GM19455 (cell line): ENCODE results near the gene MRPL22.
"Not testable (repeated sequence)": the region's sequence is repeated elsewhere in the genome, so short reads cannot be mapped to it uniquely, and the experiment has no call there.

ENCODE experiments used
- ATAC-seq: cut with Tn5 transposase; IDR thresholded peaks from one replicate; pipeline ENCODE4 v1.9.1; 2021; ENCODE audit not compliant: unreplicated experiment

MRPL22 gene

GRCh38 chr5:154989626-154990025 lies 48.8 kb downstream of the MRPL22 start:
- no peak for ATAC-seq

- no peak for ATAC-seq
Measured at GRCh38 chr5:154993461-154993860, 52.6 kb downstream of the MRPL22 start.

DNA sequence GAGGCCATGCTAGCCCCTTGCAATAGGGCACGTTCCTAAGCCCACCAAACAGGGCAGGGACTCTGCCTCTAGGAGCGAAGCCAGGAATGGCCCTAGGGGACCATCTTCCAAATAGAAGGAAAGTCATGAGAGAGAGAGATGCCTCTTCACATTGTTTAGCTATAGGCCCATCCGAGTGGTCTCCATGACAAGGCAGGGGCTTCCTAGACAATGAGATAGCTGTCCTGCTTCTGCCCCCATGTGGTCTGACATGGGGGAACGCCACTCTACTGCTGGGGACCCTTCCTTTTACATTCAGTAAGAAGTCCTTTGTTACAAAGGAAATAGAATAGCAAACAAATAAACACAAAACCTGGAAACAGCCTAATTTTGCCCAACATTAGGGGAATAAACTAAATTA lies 54.8 kb downstream of the MRPL22 start:
- no peak for ATAC-seq

- ATAC-seq, result no peak
Measured at GRCh38 chr5:154997746-154998145, 56.9 kb downstream of the MRPL22 start.

DNA sequence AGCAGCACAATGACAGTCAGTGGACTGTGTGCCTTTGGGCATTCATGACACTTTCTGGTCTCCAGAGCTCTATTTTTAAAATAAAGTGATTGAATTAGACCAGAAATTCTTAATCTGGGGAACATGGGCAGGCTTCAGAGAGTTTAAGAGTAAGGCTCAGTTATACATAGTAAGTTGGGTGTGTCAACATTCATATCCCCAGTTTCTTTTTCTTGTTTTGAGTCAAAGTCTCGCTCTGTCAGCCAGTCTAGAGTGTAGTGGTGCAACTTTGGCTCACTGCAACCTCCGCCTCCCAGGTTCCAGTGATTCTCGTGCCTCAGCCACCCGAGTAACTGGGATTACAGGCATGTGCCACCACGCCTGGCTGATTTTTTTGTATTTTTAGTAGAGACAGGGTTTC lies 59.0 kb downstream of the MRPL22 start:
- no peak for ATAC-seq

- no peak for ATAC-seq
Measured at GRCh38 chr5:155001523-155001922, 60.6 kb downstream of the MRPL22 start.

GRCh38 chr5:155002722-155003121 lies 61.8 kb downstream of the MRPL22 start:
- not testable (repeated sequence) for ATAC-seq

DNA sequence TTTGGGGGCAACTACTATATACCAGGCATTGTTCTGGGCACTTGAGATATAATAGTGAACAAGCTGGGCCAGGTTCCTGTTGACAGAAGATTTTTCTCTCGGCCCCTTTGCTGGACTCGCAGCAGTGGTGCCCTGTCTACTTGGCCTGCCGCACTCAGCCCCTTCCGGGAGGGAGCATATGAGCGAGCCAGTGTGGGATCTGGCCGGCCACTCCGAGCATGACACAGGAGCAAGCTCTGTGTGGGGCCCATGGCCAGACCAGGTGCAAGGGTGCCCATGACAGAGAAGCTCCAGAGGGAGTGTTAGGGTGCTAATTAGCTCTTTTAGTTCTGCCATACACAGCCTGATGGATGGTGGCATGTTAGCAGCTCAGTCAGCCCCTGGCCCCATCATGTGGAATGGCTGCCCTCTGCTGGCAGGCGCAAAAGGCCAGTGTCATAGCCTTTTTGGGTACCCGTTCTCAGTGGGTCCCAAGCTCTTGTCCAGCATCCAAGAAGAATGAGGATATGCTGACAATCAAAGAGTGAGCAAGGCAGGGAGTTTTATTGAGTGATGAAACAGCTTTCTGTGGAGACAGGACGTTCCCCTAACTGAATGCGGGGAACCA lies 63.4 kb downstream of the MRPL22 start:
- ATAC-seq, result no peak

- not testable (repeated sequence) for ATAC-seq
Measured at GRCh38 chr5:155006265-155006664, 65.4 kb downstream of the MRPL22 start.

- ATAC-seq, result no peak
Measured at GRCh38 chr5:155008669-155009068, 67.8 kb downstream of the MRPL22 start.

DNA sequence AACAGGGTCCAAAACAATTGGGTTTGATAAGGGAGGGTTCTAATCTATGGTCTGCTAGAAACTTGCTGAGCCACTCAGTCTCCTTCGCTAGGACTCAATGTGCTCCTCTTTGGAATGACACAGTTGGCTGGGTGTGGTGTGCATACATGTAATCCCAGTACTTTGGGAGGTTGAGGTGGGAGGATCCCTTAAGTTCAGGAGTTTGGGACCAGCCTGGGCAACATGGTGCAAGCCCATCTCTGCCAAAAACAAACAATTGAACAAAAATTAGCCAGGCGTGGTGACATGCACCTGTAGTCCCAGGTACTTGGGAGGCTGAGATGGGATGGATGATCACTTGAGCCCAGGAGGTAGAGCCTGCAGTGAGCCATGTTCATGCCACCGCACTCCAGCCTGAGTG lies 70.0 kb downstream of the MRPL22 start:
- no peak for ATAC-seq

- ATAC-seq, result no peak
Measured at GRCh38 chr5:155013526-155013925, 72.7 kb downstream of the MRPL22 start, which contains the start of gene KIF4B. Gene KIF4B (plus strand): TSS chr5:155013755. CDS start chr5:155013860, 105 bp downstream.

DNA sequence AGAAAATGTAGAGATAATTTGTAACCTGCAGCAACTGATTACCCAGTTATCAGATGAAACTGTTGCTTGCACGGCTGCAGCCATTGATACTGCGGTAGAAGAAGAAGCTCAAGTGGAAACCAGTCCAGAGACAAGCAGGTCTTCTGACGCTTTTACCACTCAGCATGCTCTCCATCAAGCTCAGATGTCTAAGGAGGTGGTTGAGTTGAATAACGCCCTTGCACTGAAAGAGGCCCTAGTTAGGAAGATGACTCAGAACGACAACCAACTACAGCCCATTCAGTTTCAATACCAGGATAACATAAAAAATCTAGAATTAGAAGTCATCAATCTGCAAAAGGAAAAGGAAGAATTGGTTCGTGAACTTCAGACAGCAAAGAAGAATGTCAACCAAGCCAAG lies 74.4 kb downstream of the MRPL22 start:
- no peak for ATAC-seq

DNA sequence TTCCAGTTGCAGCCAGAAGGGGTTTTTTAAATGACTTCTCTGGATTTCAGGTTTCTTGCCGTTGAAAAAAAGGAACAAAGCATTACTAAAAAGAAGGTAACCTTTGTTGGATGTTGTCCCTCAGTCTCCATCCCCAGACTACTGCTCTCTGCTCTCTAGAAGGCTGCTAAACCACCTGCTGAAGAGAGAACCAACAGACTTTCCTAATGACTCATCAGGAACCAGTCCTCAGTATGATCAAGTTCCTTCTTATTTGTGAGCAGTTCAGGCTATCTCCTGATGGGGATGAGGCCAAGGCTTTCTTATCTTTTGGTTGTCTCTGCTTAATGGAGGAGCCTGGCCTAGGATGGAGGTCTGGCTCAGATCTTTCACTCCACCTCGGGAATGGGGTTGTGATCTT lies 76.7 kb downstream of the MRPL22 start:
- peak; percentile 94 for ATAC-seq
